H1 (cell line): Measurements from ENCODE around the gene SMIM5. TPM values are rescaled to one million over a fixed set of nuclear protein-coding genes. Genes with fewer than 3 reads are reported as not detected.

Experiments used
- CTCF ChIA-PET: fragments of 300-600 bp; sonication (Branson Sonifier 250); formaldehyde crosslinking; loops from one replicate; lab custom pipeline; 2021; ENCODE audit not compliant: partially characterized antibody; lab: Charles Lee
- POLR2A ChIA-PET: fragments of 300-600 bp; sonication (Branson Sonifier 250); formaldehyde crosslinking; loops from one replicate; lab custom pipeline; 2021; ENCODE audit warnings: inconsistent platforms; ENCODE audit not compliant: partially characterized antibody; lab: Charles Lee
- DNase-seq, 2 experiments: peaks; one replicate each; pipeline versions ENCODE4 v3.0.0 to v3.0.0-alpha.2; 2010 to 2022; ENCODE audit warnings: low spot score in 2 of 2, low read depth in 1 of 2, mixed read lengths in 1 of 2
- FAIRE-seq: peaks from 2 replicates; lab custom pipeline; 2011; peaks lifted over from hg19 to GRCh38; lab: Jason Lieb, UNC
- H2AFZ ChIP-seq: 2 replicates; pipeline ENCODE4 v1.8.1; 2012; ENCODE audit warnings: low read length, inconsistent platforms
- H2AK5ac ChIP-seq: 2 replicates; pipeline ENCODE4 v1.6.1; 2013; ENCODE audit warnings: low read depth, low read length
- H2BK120ac ChIP-seq: replicated peaks from 2 replicates; pipeline ENCODE3; 2013; ENCODE audit warnings: low read depth, low read length, inconsistent platforms
- H2BK12ac ChIP-seq: 2 replicates; pipeline ENCODE4 v1.6.1; 2013; ENCODE audit warnings: low read depth, low read length
- H2BK15ac ChIP-seq: 2 replicates; pipeline ENCODE4 v1.6.1; 2013; ENCODE audit warnings: low read length
- H2BK20ac ChIP-seq: 2 replicates; pipeline ENCODE4 v1.6.1; 2013; ENCODE audit warnings: low read length
- H2BK5ac ChIP-seq: 2 replicates; pipeline ENCODE4 v1.6.1; 2013; ENCODE audit warnings: low read depth, low read length
- H3K14ac ChIP-seq: 2 replicates; pipeline ENCODE4 v1.6.1; 2013; ENCODE audit warnings: inconsistent platforms; ENCODE audit not compliant: insufficient read length
- H3K18ac ChIP-seq: 2 replicates; pipeline ENCODE4 v1.6.1; 2013; ENCODE audit warnings: low read length; ENCODE audit errors: extremely low read depth
- H3K23ac ChIP-seq: 2 replicates; pipeline ENCODE4 v1.6.1; 2013; ENCODE audit warnings: inconsistent platforms; ENCODE audit not compliant: insufficient read length
- H3K23me2 ChIP-seq: 2 replicates; pipeline ENCODE4 v1.6.1; 2013; ENCODE audit warnings: low read depth, low read length
- H3K27ac ChIP-seq: 2 replicates; pipeline ENCODE4 v1.6.1; 2011; ENCODE audit warnings: low read depth, low read length, inconsistent platforms
- H3K27me3 ChIP-seq, 4 experiments: replicated peaks in 1 of 4; 1 replicate in 1 of 4; 2 replicates in 3 of 4; pipeline versions ENCODE4 v1.6.1 to v1.8.1; 2011 to 2013; ENCODE audit warnings: low read length in 3 of 4, mild to moderate bottlenecking in 3 of 4, inconsistent platforms in 2 of 4, mixed read lengths in 2 of 4, moderate library complexity in 1 of 4; ENCODE audit not compliant: control insufficient read depth in 3 of 4, insufficient read depth in 3 of 4; ENCODE audit errors: extremely low read depth in 1 of 4
- H3K36me3 ChIP-seq, 4 experiments: 2 replicates each; pipeline versions ENCODE4 v1.6.1 to v1.8.1; 2011 to 2013; ENCODE audit warnings: mild to moderate bottlenecking in 4 of 4, low read length in 3 of 4, moderate library complexity in 2 of 4, control low read depth in 1 of 4, inconsistent platforms in 1 of 4; ENCODE audit not compliant: insufficient read depth in 4 of 4, control insufficient read depth in 2 of 4
- H3K4ac ChIP-seq: replicated peaks from 2 replicates; pipeline ENCODE3; 2013; ENCODE audit warnings: low read length, low read depth, mixed read lengths, inconsistent platforms; ENCODE audit not compliant: insufficient read length
- H3K4me1 ChIP-seq, 4 experiments: replicated peaks in 1 of 4; 1 replicate in 1 of 4; 2 replicates in 3 of 4; pipeline versions ENCODE4 v1.6.1 to v1.8.1; 2011 to 2013; ENCODE audit warnings: low read length in 3 of 4, inconsistent platforms in 2 of 4, mixed read lengths in 1 of 4; ENCODE audit not compliant: insufficient read depth in 4 of 4, control insufficient read depth in 3 of 4
- H3K4me2 ChIP-seq, 2 experiments: 2 replicates each; pipeline versions ENCODE4 v1.6.1 to v1.8.1; 2011 to 2013; ENCODE audit warnings: low read depth in 2 of 2, low read length in 2 of 2, control low read depth in 1 of 2, inconsistent platforms in 1 of 2, mild to moderate bottlenecking in 1 of 2; ENCODE audit not compliant: insufficient read depth in 1 of 2
- H3K4me3 ChIP-seq, 4 experiments: fragments of 200-600, 300-600 bp in 1 of 4; sonication (generic), shearing (Covaris generic), sonication (Bioruptor Twin) in 1 of 4; 2 replicates each; pipeline versions ENCODE4 v1.5.1 to v1.8.1; 2011 to 2016; ENCODE audit warnings: low read length in 4 of 4, low read depth in 3 of 4, control low read depth in 2 of 4, inconsistent platforms in 2 of 4, mild to moderate bottlenecking in 2 of 4, mixed read lengths in 1 of 4, moderate library complexity in 1 of 4; ENCODE audit not compliant: insufficient read depth in 2 of 4; ENCODE audit errors: extremely low read depth in 1 of 4
- H3K56ac ChIP-seq: replicated peaks from 2 replicates; pipeline ENCODE3; 2013; ENCODE audit warnings: low read depth, mild to moderate bottlenecking, mixed read lengths, low read length, inconsistent platforms; ENCODE audit not compliant: insufficient read length
- H3K79me1 ChIP-seq: 2 replicates; pipeline ENCODE4 v1.6.1; 2013; ENCODE audit warnings: low read depth, low read length, control low read depth
- H3K79me2 ChIP-seq, 2 experiments: 2 replicates each; pipeline versions ENCODE4 v1.6.1 to v1.8.1; 2012 to 2013; ENCODE audit warnings: low read length in 2 of 2, mild to moderate bottlenecking in 2 of 2, inconsistent platforms in 1 of 2; ENCODE audit not compliant: insufficient read depth in 2 of 2, control insufficient read depth in 1 of 2
- H3K9ac ChIP-seq, 4 experiments: replicated peaks in 1 of 4; 1 replicate in 1 of 4; 2 replicates in 3 of 4; pipeline versions ENCODE4 v1.6.1 to v1.8.1; 2011 to 2013; ENCODE audit warnings: low read depth in 3 of 4, low read length in 3 of 4, control low read depth in 2 of 4, mild to moderate bottlenecking in 2 of 4, moderate library complexity in 2 of 4, inconsistent platforms in 1 of 4; ENCODE audit errors: extremely low read depth in 1 of 4
- H3K9me3 ChIP-seq, 2 experiments: 2 replicates each; pipeline versions ENCODE4 v1.6.1 to v1.8.1; 2012 to 2013; ENCODE audit warnings: mild to moderate bottlenecking in 2 of 2, moderate library complexity in 2 of 2, control low read depth in 1 of 2, inconsistent platforms in 1 of 2, low read depth in 1 of 2, low read length in 1 of 2, mixed read lengths in 1 of 2; ENCODE audit not compliant: insufficient read depth in 2 of 2
- H4K20me1 ChIP-seq, 2 experiments: replicated peaks in 1 of 2; 2 replicates each; pipeline versions ENCODE3 to v1.8.1; 2011 to 2013; ENCODE audit warnings: inconsistent platforms in 2 of 2, low read length in 2 of 2, mild to moderate bottlenecking in 1 of 2; ENCODE audit not compliant: insufficient read depth in 2 of 2, control insufficient read depth in 1 of 2
- H4K5ac ChIP-seq: 2 replicates; pipeline ENCODE4 v1.6.1; 2013; ENCODE audit warnings: low read length, low read depth, mixed read lengths, inconsistent platforms; ENCODE audit not compliant: insufficient read length
- H4K8ac ChIP-seq: 2 replicates; pipeline ENCODE4 v1.8.0; 2013; ENCODE audit warnings: mild to moderate bottlenecking, moderate library complexity, low read length, inconsistent platforms; ENCODE audit not compliant: insufficient read depth; ENCODE audit errors: extremely low read depth
- H4K91ac ChIP-seq: replicated peaks from 2 replicates; pipeline ENCODE3; 2013; ENCODE audit warnings: low read length, mixed read lengths, inconsistent platforms; ENCODE audit not compliant: insufficient read length
- CBX5 ChIP-seq: fragments of 300-800, 300-1000 bp; sonication (generic); IDR thresholded peaks from 2 replicates; pipeline ENCODE4 v1.7.1; 2016; ENCODE audit warnings: antibody characterized with exemption, low read length, low read depth
- CTBP2 ChIP-seq: IDR thresholded peaks from 2 replicates; pipeline ENCODE4 v1.7.0; 2011; ENCODE audit warnings: borderline replicate concordance, mild to moderate bottlenecking, moderate library complexity, mixed read lengths, low read length; ENCODE audit not compliant: insufficient read depth, insufficient read length
- EP300 ChIP-seq, 2 experiments: IDR thresholded peaks; 1 replicate in 1 of 2; 2 replicates in 1 of 2; pipeline ENCODE4 v1.6.1; 2011 to 2012; ENCODE audit warnings: low read depth in 2 of 2, low read length in 2 of 2, mild to moderate bottlenecking in 2 of 2, borderline replicate concordance in 1 of 2, inconsistent platforms in 1 of 2, moderate library complexity in 1 of 2
- POU5F1 ChIP-seq: IDR thresholded peaks from 2 replicates; pipeline ENCODE4 v1.6.1; 2011; ENCODE audit warnings: low read depth, mild to moderate bottlenecking, low read length, moderate library complexity
- SIRT6 ChIP-seq: IDR thresholded peaks from one replicate; pipeline ENCODE4 v1.7.1; 2012; ENCODE audit warnings: low read length, inconsistent platforms
- SP4 ChIP-seq: IDR thresholded peaks from 2 replicates; pipeline ENCODE4 v1.6.1; 2012; ENCODE audit warnings: low read length, inconsistent platforms
- YY1 ChIP-seq: IDR thresholded peaks from 2 replicates; pipeline ENCODE4 v1.6.1; 2011; ENCODE audit warnings: low read depth, mild to moderate bottlenecking, low read length
- WGBS, 2 experiments: shearing (Covaris generic) in 1 of 2; methylation state at CpG; one replicate each; pipeline versions ENCODE4 v1.1.6 to v1.1.7; 2013 to 2015; ENCODE audit warnings: low lambda C conversion rate in 2 of 2, mixed read lengths in 2 of 2, inconsistent platforms in 1 of 2, low coverage in 1 of 2, missing lambda C conversion rate in 1 of 2; ENCODE audit not compliant: insufficient replicate concordance in 2 of 2, insufficient coverage in 1 of 2, insufficient read length in 1 of 2; ENCODE audit errors: extremely low coverage in 1 of 2, missing lambda C conversion rate in 1 of 2; 5-methylcytosine and 5-hydroxymethylcytosine counted together
- polyA plus RNA-seq, 7 experiments: library from polyadenylated mRNA; depleted of rRNA in 3 of 7; stranded (reverse) in 5 of 7; unstranded in 2 of 7; fragments of >200 nt in 5 of 7; fragments of 200-250 nt in 2 of 7; gene quantifications; 1 replicate in 5 of 7; 2 replicates in 1 of 7; 4 replicates in 1 of 7; pipeline versions ENCODE4 v1.2.1 to v1.2.3, GENCODE V29; 2011 to 2013; ENCODE audit warnings: missing spikeins in 2 of 7, mixed read lengths in 2 of 7
- total RNA-seq: library from RNA; stranded (reverse); fragmentation: NEBNext Ultra II Directional; extraction: Animal tissue kit (Norgen Biotek cat#: 25700); gene quantifications from 2 replicates; pipeline ENCODE4 v1.2.1, GENCODE V29; 2021
- TF ChIP-seq, protein P1 (sequence below): IDR thresholded peaks from 2 replicates; pipeline ENCODE4 v1.6.1; 2012; ENCODE audit warnings: inconsistent platforms
- TF ChIP-seq, protein P2 (sequence below): IDR thresholded peaks from 2 replicates; pipeline ENCODE4 v1.6.1; 2011; ENCODE audit warnings: low read length, improper control_type of control experiment

Gene SMIM5
- total and polyA plus RNA-seq, 2 of the 8 experiments (the other 6 are each of a cell fraction or from before 2014, with no cell fraction given): not detected

DNA sequence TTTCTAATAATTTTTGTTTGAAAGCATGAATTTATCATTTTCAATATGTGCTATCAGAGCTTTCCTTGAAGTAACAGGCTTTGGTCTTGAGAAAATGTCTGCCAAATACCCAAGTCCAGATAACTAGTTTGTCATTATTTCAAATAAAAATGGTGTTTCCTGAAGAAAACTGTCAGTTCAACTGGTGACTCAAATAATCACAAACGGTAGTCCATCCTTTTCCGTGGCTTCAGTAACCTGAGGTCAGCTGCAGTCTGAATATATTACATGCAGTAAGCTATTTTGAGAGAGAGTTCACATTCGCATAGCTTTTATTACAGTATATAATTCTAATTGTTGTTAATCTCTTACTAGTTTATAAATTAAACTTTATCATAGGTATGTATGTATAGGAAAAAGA lies 43.2 kb downstream of the SMIM5 start:
- H4K91ac ChIP-seq: no peak overlapping the region
- H3K18ac ChIP-seq: no peak overlapping the region
- FAIRE-seq: no peak

More for the DNA sequence above, 43.2 kb downstream of the SMIM5 start:
- no peaks in the 10 kb centered on the region for H3K4me1 ChIP-seq
- H3K27me3 ChIP-seq: no peaks in the 10 kb centered on the region
- peaks cover 8% of the 10 kb centered on the region for H3K79me1 ChIP-seq
- H4K5ac ChIP-seq: no peak overlapping the region
- H4K8ac ChIP-seq: no peak overlapping the region
- DNase-seq: no peak
- no peak overlapping the region for H2BK5ac ChIP-seq
- no peaks in the 10 kb centered on the region for H3K9me3 ChIP-seq
- no peak overlapping the region for H2BK120ac ChIP-seq
- no peak overlapping the region for H3K14ac ChIP-seq
- ChIA-PET POLR2A (interaction anchor here (1.5 to 2.5 kb wide), 2 partner anchors 10 to 17 kb away, joined by 5 to 7 read pairs; no protein-coding TSS in a partner anchor), CTCF (interaction anchor here (0.6 to 7.4 kb wide), 9 partner anchors 11 to 1278 kb away, joined by 3 to 115 read pairs (median 4); no protein-coding TSS in a partner anchor)
- H3K27ac ChIP-seq: no peak overlapping the region
- no peak overlapping the region for H3K4me2 ChIP-seq
- 87% methylated on average over 3 of the region's 3 CpGs; no CpG with 5 or more reads in 1 of the 2 experiments for WGBS, 2 experiments
- H3K56ac ChIP-seq: no peak overlapping the region
- no peak overlapping the region for H3K4ac ChIP-seq
- no peak overlapping the region for H3K9ac ChIP-seq
- H3K23me2 ChIP-seq: no peaks in the 10 kb centered on the region
- H3K23ac ChIP-seq: no peak overlapping the region
- H3K36me3 ChIP-seq: peaks cover 9 to 24% (median 20%) of the 10 kb centered on the region in 4 experiments; a peak in 7 of 8 replicates
- TF ChIP-seq EP300 (IDR thresholded peaks at IDR 0.05; ENCODE audit: borderline replicate concordance in 1 of 2, low read depth in 2 of 2, low read length in 2 of 2) (no peak), POU5F1 (no peak), SP4 (no peak), SIRT6 (no peak), CTBP2 (no peak), CBX5 (no peak), YY1 (no peak)
- TF ChIP-seq, protein P1, sequence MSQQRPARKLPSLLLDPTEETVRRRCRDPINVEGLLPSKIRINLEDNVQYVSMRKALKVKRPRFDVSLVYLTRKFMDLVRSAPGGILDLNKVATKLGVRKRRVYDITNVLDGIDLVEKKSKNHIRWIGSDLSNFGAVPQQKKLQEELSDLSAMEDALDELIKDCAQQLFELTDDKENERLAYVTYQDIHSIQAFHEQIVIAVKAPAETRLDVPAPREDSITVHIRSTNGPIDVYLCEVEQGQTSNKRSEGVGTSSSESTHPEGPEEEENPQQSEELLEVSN: no peak
- TF ChIP-seq, protein P2, sequence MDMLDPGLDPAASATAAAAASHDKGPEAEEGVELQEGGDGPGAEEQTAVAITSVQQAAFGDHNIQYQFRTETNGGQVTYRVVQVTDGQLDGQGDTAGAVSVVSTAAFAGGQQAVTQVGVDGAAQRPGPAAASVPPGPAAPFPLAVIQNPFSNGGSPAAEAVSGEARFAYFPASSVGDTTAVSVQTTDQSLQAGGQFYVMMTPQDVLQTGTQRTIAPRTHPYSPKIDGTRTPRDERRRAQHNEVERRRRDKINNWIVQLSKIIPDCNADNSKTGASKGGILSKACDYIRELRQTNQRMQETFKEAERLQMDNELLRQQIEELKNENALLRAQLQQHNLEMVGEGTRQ: no peak
- H2BK15ac ChIP-seq: no peak overlapping the region
- H2AFZ ChIP-seq: no peak overlapping the region
- peaks cover 2 to 7% of the 10 kb centered on the region in 2 experiments for H4K20me1 ChIP-seq
- H3K4me3 ChIP-seq: no peak overlapping the region
- H2BK12ac ChIP-seq: no peak overlapping the region
- peaks cover 0 to 42% of the 10 kb centered on the region in 2 experiments; a peak in 2 of 4 replicates for H3K79me2 ChIP-seq
- no peak overlapping the region for H2BK20ac ChIP-seq
- no peak overlapping the region for H2AK5ac ChIP-seq
